Breast epithelium (tissue), 3 donors: Measurements from ENCODE around the gene FGF6.

ENCODE experiments used
- CTCF ChIP-seq, 3 donors: fragments of 450-650 bp; IDR thresholded peaks; one replicate each; pipeline ENCODE4 v1.5.1; 2016 to 2017; ENCODE audit warnings: antibody characterized with exemption in 3 of 3, mild to moderate bottlenecking in 3 of 3, moderate library complexity in 3 of 3
- POLR2A ChIP-seq: fragments of 450-650 bp; IDR thresholded peaks from one replicate; pipeline ENCODE4 v1.6.1; 2016; ENCODE audit warnings: antibody characterized with exemption, mild to moderate bottlenecking, moderate library complexity
- POLR2AphosphoS5 ChIP-seq, 3 donors: sonication (generic); formaldehyde crosslinking; IDR thresholded peaks; one replicate each; pipeline ENCODE4 v1.6.1; 2017; ENCODE audit warnings: antibody characterized with exemption in 3 of 3

GRCh38 chr12:4401117-4401516, 44.5 kb downstream of the FGF6 start:
- TF ChIP-seq CTCF (IDR thresholded peaks at IDR 0.05) (no peak), POLR2A (no peak), POLR2AphosphoS5 (IDR thresholded peaks at IDR 0.05) (no peak)
